HUES48 (cell line): ENCODE data around the gene MAN2B1.

ENCODE experiments used
- H3K27ac ChIP-seq: one replicate; pipeline ENCODE4 v1.7.0; 2013; ENCODE audit warnings: low read depth, low read length, inconsistent platforms
- H3K27me3 ChIP-seq: 2 replicates; pipeline ENCODE4 v1.6.1; 2013; ENCODE audit warnings: mild to moderate bottlenecking, low read length; ENCODE audit not compliant: control insufficient read depth, insufficient read depth
- H3K36me3 ChIP-seq: 2 replicates; pipeline ENCODE4 v1.6.1; 2013; ENCODE audit warnings: low read length; ENCODE audit not compliant: control insufficient read depth, insufficient read depth
- H3K4me1 ChIP-seq: 2 replicates; pipeline ENCODE4 v1.6.1; 2013; ENCODE audit warnings: mild to moderate bottlenecking, low read length; ENCODE audit not compliant: control insufficient read depth, insufficient read depth
- H3K4me3 ChIP-seq: 2 replicates; pipeline ENCODE4 v1.5.1; 2013; ENCODE audit warnings: mild to moderate bottlenecking, low read depth, low read length
- H3K9ac ChIP-seq: 2 replicates; pipeline ENCODE4 v1.6.1; 2013; ENCODE audit warnings: mild to moderate bottlenecking, low read depth, low read length, moderate library complexity
- H3K9me3 ChIP-seq: 2 replicates; pipeline ENCODE4 v1.6.1; 2013; ENCODE audit warnings: low read length; ENCODE audit not compliant: control insufficient read depth, insufficient read depth

The MAN2B1 gene

DNA sequence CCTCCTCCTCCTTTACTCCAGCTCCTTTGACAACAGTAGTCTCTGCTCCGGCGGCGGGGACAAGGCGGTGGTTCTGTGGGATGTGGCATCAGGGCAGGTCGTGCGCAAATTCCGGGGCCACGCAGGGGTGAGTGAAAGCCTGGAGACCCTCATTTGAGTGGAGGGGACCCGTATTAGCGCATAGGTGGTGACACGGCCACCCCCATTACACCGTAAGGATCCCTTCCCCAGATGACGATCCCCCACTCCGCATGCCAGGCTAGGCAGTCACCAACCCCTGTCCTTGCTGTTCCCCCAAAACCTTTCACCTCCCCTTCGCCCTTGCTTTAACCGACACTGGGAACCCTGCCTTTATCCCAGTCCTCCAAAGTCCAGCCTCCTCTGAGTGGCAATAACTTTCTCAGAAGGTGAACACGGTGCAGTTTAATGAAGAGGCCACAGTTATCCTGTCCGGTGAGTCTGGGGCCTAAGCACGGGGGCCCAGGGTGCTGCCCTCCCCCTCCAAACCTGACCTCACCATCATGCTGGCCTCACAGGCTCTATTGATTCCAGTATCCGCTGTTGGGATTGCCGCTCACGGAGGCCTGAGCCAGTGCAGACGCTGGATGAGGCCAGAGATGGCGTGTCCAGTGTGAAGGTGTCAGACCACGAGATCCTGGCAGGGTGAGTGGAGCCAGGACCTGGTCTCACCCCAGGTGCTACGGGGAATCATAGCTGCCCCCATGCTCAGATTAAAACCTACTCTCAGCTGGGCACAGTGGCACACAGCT lies 3.8 kb upstream of the MAN2B1 start:
- H3K9ac ChIP-seq, result peak overlapping the region; percentile 87
- no peaks in the 10 kb centered on the region for H3K27me3 ChIP-seq
- peaks cover 28% of the 10 kb centered on the region for H3K36me3 ChIP-seq
- H3K4me3 ChIP-seq, result peak overlapping the region; percentile 97
- peaks cover 9% of the 10 kb centered on the region for H3K4me1 ChIP-seq
- peak overlapping the region; percentile 95 for H3K27ac ChIP-seq
- H3K9me3 ChIP-seq, result no peaks in the 10 kb centered on the region

DNA sequence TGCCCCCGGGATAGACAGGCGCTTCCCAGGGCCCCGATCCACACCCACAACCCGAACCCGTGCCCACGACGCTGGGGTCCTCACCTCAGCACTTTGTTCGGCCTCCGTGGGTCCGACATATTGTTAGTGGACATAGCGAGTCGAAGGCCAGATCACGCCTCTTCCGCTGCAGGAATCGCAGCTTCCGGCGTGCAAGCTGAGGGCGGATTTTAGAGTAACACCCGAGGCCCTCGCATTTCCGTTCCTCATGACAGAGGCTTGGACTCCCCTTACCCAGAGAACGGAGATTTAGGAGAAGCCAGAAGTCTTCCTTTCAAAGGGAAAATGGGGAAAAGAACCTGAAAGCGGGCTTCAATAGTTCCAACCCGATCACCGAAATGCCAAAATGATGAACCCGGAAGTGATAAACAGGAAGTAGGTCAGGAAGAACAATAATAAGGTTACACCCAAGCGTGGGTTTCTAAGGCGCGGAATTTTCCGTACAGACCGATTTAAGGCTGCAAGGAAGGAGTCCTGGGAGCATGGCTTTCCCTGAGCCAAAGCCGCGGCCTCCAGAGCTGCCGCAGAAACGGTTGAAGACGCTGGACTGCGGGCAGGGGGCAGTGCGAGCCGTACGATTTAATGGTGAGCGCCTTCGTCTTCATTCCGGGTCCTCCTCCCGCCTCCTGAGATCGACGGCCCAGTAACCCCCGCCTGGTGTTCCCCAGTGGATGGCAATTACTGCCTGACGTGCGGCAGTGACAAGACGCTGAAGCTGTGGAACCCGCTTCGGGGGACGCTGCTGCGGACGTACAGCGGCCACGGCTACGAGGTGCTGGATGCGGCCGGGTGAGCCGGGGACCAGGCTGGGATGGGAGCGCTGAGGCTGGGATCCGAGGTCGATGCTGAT lies 3.0 kb upstream of the MAN2B1 start:
- Histone ChIP-seq H3K4me3 (peak overlapping the region; percentile 97), H3K27ac (peak overlapping the region; percentile 95), H3K9ac (peak overlapping the region; percentile 87), H3K27me3 (no peaks in the 10 kb centered on the region), H3K36me3 (peaks cover 29% of the 10 kb centered on the region), H3K9me3 (no peaks in the 10 kb centered on the region), H3K4me1 (peaks cover 9% of the 10 kb centered on the region)

DNA sequence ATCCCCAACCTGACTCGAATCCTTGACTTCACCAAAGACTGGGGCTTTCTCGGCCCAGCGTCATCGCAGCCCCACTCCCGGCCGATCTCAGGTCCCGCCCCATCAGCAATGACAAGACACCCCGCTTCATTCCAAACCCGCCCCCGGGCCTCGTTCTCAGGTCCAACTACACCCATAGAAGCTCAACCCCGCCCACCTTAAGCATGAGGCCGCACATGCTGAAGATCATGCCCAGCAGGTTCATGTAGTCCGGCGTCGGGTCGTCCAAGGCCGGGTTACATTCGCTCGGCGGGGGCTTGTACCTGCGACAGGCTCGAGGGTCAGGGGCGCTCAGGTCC lies 2.4 kb upstream of the MAN2B1 start:
- Histone ChIP-seq H3K36me3 (peaks cover 24% of the 10 kb centered on the region), H3K9ac (peak overlapping the region; percentile 87), H3K4me1 (peaks cover 9% of the 10 kb centered on the region), H3K27me3 (no peaks in the 10 kb centered on the region), H3K4me3 (peak overlapping the region; percentile 97), H3K9me3 (no peaks in the 10 kb centered on the region), H3K27ac (peak overlapping the region; percentile 95)

DNA sequence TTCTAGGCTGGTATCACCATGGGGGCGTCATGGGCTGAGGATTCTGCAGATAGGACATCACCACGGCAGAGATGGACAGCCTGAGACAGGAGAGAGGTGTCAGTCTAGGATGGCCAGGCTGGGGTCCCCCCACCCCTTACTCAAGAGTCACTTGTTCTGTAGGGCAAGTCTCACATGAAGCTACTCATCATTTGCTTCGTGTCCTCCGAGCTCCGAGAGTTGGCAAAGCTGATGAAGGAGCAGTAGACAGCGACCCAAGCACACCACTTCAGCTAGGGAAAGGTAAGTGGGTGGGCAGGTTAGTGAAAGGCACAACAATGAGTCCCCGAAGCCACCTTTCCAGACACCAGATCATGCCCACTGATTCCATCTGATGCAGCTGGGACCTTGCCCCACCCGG lies 1.8 kb upstream of the MAN2B1 start:
- Histone ChIP-seq H3K36me3 (peaks cover 25% of the 10 kb centered on the region), H3K4me1 (peaks cover 9% of the 10 kb centered on the region), H3K9me3 (no peaks in the 10 kb centered on the region)

DNA sequence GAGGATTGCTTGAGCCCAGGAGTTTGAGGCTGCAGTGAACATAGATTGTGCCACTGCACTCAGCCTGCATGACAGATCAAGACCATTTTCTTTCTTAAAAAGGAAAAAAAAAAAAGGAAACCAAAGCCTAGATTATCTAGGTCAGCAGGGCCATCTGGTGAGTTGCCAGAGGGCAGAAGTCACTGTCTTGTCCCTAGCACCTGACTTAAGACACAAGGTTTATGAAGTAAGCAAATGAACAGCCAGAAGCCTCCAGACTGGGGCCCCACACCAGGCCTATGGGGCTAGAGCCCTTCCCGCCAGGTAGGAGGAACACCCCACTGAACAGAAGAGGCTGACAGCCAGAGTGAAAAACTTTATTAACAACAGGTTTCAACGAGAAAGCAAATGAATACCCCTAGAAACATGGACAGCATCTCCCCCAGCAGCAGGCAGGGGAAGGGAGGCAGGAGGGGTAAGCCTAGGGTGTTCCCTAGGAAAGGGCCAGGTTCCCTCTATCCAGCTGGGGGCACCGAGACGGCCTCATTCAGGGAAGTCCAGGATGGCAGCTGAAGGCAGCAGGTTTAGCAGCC lies 1.3 kb upstream of the MAN2B1 start:
- Histone ChIP-seq H3K4me1 (peaks cover 9% of the 10 kb centered on the region), H3K4me3 (peak overlapping the region; percentile 94; the same call in 1 of the 2 replicates), H3K9ac (no peak overlapping the region), H3K9me3 (no peaks in the 10 kb centered on the region), H3K36me3 (peaks cover 25% of the 10 kb centered on the region), H3K27me3 (no peaks in the 10 kb centered on the region), H3K27ac (no peak overlapping the region)

More for the DNA sequence above, 1.8 kb upstream of the MAN2B1 start:
- Histone ChIP-seq H3K27me3 (no peaks in the 10 kb centered on the region), H3K4me3 (peak overlapping the region; percentile 97), H3K27ac (no peak overlapping the region), H3K9ac (no peak overlapping the region)

DNA sequence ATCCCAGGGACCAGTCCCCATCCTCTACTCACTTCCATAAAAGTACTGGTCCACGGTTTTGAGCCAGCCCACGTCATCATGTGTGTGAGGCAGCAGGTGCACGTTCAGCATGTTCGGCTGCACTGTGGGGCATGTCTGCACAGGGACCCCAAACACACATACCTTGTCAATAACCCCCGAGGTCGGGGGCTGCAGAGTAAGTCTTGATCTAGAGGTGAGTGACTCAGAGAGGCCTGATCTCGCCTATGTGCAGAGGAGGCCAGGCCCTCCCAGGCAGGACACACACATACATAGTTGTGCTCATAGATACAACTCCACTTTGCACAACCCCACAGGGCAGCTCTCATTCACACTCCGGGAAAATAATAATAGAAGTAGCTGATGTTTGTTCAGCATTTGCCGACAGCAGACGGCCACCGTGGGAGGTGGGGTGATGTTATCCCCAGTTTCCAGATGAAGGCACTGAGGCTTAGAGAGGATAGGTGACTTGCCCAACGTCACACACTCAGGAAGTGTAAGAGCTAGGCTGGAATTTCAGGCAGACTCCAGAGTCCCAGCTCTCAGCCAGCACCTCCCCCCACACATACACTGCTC lies 774 bp downstream of the MAN2B1 start:
- Histone ChIP-seq H3K9ac (peak overlapping the region; percentile 45; the same call in 1 of the 2 replicates), H3K27me3 (no peaks in the 10 kb centered on the region), H3K36me3 (peaks cover 27% of the 10 kb centered on the region), H3K4me1 (peaks cover 9% of the 10 kb centered on the region), H3K27ac (no peak overlapping the region), H3K9me3 (no peaks in the 10 kb centered on the region), H3K4me3 (peak overlapping the region; percentile 94)

DNA sequence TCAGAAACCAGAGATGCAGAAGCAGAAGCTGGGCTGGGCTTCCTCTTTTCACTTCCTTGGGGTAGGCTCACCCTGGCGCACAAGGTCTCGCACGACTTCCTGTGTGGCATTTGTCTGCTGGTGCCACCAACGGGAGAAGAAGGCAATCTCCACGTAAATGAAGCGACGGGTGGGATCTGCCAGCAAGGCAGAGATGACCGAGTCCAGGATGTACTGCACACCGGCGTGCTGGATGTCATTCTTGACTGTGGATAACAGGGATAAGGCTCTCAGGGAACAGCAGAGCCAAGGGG lies 1.3 kb downstream of the MAN2B1 start:
- H3K27ac ChIP-seq, result no peak overlapping the region
- H3K36me3 ChIP-seq, result peaks cover 27% of the 10 kb centered on the region
- H3K4me3 ChIP-seq, result no peak overlapping the region
- H3K9ac ChIP-seq, result no peak overlapping the region
- peaks cover 5% of the 10 kb centered on the region for H3K4me1 ChIP-seq
- H3K27me3 ChIP-seq, result no peaks in the 10 kb centered on the region
- H3K9me3 ChIP-seq, result no peaks in the 10 kb centered on the region

DNA sequence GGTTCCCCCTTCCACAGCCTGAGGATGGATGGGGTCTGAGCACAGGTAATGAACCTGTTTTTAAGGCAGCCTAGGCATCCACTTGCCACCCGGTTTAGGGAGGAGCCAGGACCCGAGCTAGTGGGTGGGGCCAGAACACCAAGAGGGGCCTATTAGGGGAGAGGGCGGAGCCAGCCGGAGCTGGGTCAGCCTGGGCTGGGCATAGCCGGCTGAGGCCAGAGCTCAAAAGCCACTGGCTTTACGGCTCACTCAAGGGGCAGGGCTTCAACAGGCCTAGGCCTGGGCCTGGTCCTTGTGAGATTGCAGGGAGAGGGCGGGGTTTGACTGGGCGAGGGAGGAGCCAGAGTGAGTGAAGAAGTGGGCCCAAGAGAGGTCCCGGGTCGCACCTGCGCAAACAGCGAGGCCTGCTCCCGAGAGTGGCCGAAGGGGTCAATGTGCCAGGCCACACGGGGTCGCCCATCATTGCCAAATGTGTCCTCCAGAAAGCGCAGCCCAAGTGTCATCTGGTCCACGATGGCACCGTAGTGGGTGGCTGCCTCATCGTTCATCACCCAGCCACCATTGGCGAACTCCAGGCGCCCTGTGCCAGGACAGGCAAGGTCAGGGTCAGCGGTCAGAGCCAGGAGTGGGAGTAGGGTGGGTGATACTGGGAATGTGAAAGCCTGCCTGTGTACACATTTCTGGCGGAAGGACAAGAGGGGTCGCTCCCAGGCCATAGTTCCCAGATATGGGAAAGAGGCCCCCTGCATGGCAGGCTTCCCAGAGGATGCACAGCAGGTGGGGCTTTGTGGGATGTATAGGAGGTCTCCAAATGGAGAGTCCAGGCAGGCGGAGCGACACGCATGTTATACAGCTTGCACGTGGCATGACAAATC lies 1.9 kb downstream of the MAN2B1 start:
- H3K9ac ChIP-seq, result no peak overlapping the region
- H3K27me3 ChIP-seq, result no peaks in the 10 kb centered on the region
- peaks cover 4% of the 10 kb centered on the region for H3K4me1 ChIP-seq
- H3K27ac ChIP-seq, result no peak overlapping the region
- H3K4me3 ChIP-seq, result no peak overlapping the region
- peaks cover 31% of the 10 kb centered on the region for H3K36me3 ChIP-seq
- no peaks in the 10 kb centered on the region for H3K9me3 ChIP-seq

DNA sequence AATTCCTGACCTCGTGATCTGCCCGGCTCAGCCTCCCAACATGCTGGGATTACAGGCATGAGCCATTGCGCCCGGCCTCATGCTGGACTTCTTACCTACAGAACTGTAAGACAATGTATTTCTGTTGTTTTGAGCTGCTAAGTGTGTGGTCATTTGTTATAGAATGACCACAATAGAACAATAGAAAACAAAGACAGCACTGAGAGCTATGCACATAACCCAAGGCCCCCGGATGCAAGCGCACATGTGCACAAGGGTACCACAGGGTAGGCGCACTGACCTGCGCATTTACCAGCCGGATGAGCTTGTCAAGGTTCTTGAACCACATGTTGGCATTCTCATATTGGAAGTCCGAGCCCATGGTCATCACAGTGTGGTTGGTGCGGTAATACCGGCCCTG lies 5.6 kb downstream of the MAN2B1 start:
- no peak overlapping the region for H3K4me3 ChIP-seq
- H3K27ac ChIP-seq, result no peak overlapping the region
- no peak overlapping the region for H3K9ac ChIP-seq
- H3K36me3 ChIP-seq, result peaks cover 38% of the 10 kb centered on the region
- no peaks in the 10 kb centered on the region for H3K27me3 ChIP-seq
- no peaks in the 10 kb centered on the region for H3K9me3 ChIP-seq
- no peaks in the 10 kb centered on the region for H3K4me1 ChIP-seq

DNA sequence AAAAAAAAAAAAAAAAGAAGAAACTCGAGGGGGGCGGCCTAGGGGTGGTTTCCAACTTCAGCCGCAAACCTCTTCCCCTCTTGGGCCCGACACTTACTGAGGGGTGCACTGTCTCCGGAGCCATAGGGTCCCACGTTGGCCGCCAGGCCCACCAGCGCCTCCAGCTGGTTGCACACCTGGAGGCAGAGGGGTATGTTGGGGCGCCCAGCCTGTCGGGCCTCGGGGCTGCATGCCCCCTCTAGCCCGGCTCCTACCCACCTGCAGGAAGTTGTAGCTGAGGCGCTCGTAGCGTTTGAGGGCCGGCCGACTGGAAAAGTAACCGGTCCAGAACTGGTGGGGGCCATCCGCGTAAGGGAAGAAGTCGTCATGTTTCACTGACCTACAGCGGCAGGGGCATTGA lies 8.6 kb downstream of the MAN2B1 start:
- Histone ChIP-seq H3K4me3 (no peak overlapping the region), H3K36me3 (peaks cover 35% of the 10 kb centered on the region), H3K9ac (no peak overlapping the region)

More for the DNA sequence above, 8.6 kb downstream of the MAN2B1 start:
- H3K27me3 ChIP-seq, result no peaks in the 10 kb centered on the region
- no peak overlapping the region for H3K27ac ChIP-seq
- H3K4me1 ChIP-seq, result no peaks in the 10 kb centered on the region
- no peaks in the 10 kb centered on the region for H3K9me3 ChIP-seq
